ENCODE measurements around the gene RAE1.

The RAE1 gene

DNA sequence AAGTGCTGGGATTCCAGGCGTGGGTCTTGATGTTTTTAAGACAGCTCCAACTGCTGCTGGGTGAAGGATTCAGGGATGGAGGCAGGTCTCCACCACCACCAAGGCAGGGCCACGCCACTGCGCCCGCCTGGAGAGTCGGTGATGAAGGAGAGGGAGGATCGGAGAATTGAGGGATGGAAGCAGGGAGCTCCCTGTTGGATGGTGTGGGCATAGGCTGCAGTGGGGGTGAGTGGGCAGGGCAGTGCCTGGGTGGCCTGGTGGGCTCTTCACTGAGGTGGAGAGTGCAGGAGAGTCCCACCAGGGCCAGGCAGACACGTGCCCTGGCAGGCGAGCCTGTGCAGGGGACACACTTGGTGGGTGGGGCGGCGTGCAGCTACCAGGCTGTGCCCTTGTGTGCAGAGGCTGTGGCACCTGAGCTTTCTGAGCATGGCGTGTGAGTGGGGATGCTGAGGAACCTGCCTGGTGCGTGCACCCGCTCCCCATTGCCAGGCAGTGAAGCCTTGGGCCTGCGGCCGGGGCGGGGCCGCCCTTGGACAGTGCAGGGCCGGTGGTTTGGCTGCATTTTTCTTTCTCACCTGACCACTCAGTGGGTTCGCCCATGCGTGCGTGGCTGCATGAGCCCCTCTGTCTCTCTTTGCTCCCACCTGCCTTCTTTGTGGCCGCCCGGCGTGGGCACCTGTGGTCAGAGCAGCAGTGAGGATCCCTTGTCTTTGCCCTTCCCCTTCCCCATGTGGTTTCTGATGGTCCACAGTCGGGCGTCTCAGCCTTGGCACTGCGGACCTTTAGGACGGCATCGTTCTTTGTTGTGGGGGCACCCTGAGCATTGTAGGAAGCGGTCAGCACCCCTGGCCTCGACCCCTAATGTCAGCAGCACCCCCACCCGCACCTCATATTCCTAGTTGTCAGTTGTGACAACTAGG lies 51.4 kb downstream of the RAE1 start:
- TF ChIP-seq Cebpa-rat (IDR thresholded peaks at IDR 0.05) = no peak
- Histone ChIP-seq H3K9ac (peak overlapping the region; percentile 5 to 100 (median 98); a peak in 18 of 22 replicates), H3K27ac (peak overlapping the region in 9 of 11 experiments; percentile 72 to 98 (median 96); a peak in 17 of 22 replicates), H3K9me3 (replicated peaks in 1 of 11) (no peaks in the 10 kb centered on the region; a peak in 1 of 22 replicates), H3K4me3 (no peak overlapping the region; a peak in 1 of 20 replicates), H3K4me2 (peak overlapping the region; percentile 30 to 100 (median 98); a peak in 21 of 22 replicates), H3K27me3 (no peaks in the 10 kb centered on the region), H4K20me1 (peaks cover 98 to 100% (median 100%) of the 10 kb centered on the region in 11 experiments), H3K4me1 (peaks cover 58 to 100% (median 98%) of the 10 kb centered on the region in 10 experiments), H3K36me3 (peaks cover 74 to 100% (median 99%) of the 10 kb centered on the region in 11 experiments)

DNA sequence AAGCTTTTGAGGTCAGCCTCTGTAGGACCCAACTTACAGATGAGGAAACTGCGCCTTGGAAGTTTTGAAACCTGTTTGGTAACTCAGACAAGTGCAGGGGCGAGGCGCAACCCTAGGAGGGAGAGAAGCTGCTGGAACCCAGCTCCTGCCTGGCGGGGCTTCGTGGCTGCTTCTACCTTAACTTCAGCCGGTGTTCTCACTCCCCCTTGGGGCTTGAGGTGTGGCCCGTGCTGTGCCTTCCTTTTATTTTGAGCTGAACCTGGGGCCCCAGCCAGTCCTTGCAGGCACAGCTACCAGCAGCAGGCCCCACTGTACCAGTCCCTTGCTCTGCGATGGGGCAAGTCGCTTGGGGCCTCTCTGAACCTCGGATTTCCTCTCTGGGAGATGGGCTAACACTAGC lies 52.2 kb downstream of the RAE1 start:
- TF ChIP-seq Cebpa-rat (IDR thresholded peaks at IDR 0.05) = no peak
- Histone ChIP-seq H3K27ac (peak overlapping the region in 9 of 11 experiments; percentile 42 to 97 (median 93); a peak in 14 of 22 replicates), H3K4me2 (peak overlapping the region; percentile 30 to 100 (median 98); a peak in 19 of 22 replicates), H3K9ac (peak overlapping the region in 9 of 11 experiments; percentile 37 to 100 (median 98); a peak in 14 of 22 replicates), H3K27me3 (no peaks in the 10 kb centered on the region), H3K4me1 (peaks cover 50 to 100% (median 98%) of the 10 kb centered on the region in 10 experiments), H4K20me1 (peaks cover 98 to 100% (median 100%) of the 10 kb centered on the region in 11 experiments), H3K4me3 (no peak overlapping the region), H3K36me3 (peaks cover 80 to 100% (median 99%) of the 10 kb centered on the region in 11 experiments), H3K9me3 (replicated peaks in 1 of 11) (no peaks in the 10 kb centered on the region; a peak in 1 of 22 replicates)

DNA sequence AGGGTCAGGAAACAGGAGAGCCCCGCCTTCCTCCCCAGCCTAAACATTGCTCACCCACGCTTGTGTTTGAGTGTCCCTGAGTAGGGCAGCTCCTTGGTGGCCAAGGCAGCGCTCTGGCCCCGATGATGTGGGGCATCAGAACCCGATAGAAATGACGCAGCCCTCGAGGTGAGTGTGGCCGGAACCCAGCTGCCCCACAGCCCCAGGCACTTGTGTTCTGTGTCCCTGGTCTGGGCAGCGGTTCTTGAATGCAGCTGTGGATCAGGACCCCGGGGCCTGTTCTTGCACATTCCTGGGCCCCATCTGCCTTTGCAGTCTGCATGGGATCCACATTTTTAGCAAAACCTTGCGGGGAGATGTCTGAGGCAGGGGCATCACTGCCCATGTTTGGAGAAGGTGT lies 53.0 kb downstream of the RAE1 start:
- H3K27ac ChIP-seq = peak overlapping the region in 9 of 11 experiments; percentile 27 to 97 (median 93); a peak in 12 of 22 replicates
- no peak overlapping the region for H3K4me3 ChIP-seq
- TF ChIP-seq Cebpa-rat (IDR thresholded peaks at IDR 0.05) = no peak
- H4K20me1 ChIP-seq = peaks cover 98 to 100% (median 100%) of the 10 kb centered on the region in 11 experiments
- H3K4me2 ChIP-seq = peak overlapping the region in 8 of 11 experiments; percentile 15 to 100 (median 98); a peak in 14 of 22 replicates
- H3K9ac ChIP-seq = peak overlapping the region; percentile 23 to 99 (median 57); a peak in 12 of 22 replicates
- peaks cover 42 to 100% (median 98%) of the 10 kb centered on the region in 10 experiments for H3K4me1 ChIP-seq
- H3K9me3 ChIP-seq (replicated peaks in 1 of 11) = no peaks in the 10 kb centered on the region; a peak in 1 of 22 replicates
- peaks cover 88 to 100% (median 100%) of the 10 kb centered on the region in 11 experiments for H3K36me3 ChIP-seq
- no peaks in the 10 kb centered on the region for H3K27me3 ChIP-seq

DNA sequence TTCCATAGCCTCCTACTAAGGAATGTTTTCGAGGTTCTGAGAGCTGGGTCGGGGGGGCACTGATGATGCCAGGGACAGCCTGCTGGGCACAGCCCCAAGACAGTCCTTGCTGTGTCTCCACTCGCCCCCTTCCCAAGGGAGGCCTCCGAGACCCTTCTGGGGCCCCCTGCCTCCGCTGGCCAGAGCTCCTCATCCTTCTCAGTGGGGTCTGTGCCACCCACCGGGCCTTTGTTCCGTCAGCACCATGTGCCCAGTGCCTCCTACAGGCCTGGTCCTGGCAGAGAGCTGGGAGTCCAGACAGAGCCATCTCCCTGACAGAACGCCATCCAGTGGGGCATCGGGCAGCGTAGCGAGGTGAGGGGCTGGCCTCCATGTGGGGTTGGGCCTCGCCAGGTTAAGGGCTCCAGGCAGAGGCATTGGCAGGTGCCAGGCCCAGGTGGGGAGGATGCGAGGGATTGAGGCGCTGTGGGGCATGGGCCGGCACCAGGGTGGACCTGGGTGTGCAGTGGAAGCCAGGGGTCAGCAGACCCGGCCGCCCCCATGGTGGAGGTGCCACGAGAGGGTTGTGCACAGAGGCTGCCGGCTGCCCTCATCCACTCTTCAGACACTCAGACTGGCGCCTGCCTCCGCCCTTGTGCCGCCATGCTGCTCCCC lies 53.5 kb downstream of the RAE1 start:
- TF ChIP-seq Cebpa-rat (IDR thresholded peaks at IDR 0.05) = no peak
- Histone ChIP-seq H3K4me1 (peaks cover 37 to 100% (median 97%) of the 10 kb centered on the region in 10 experiments), H3K27ac (peak overlapping the region in 9 of 11 experiments; percentile 27 to 97 (median 93); a peak in 16 of 22 replicates), H3K36me3 (peaks cover 93 to 100% (median 100%) of the 10 kb centered on the region in 11 experiments), H4K20me1 (peaks cover 98 to 100% (median 100%) of the 10 kb centered on the region in 11 experiments), H3K27me3 (no peaks in the 10 kb centered on the region), H3K4me2 (peak overlapping the region in 8 of 11 experiments; percentile 15 to 100 (median 98); a peak in 14 of 22 replicates), H3K9me3 (replicated peaks in 1 of 11) (no peaks in the 10 kb centered on the region; a peak in 1 of 22 replicates), H3K4me3 (no peak overlapping the region), H3K9ac (peak overlapping the region; percentile 23 to 99 (median 54); a peak in 14 of 22 replicates)

DNA sequence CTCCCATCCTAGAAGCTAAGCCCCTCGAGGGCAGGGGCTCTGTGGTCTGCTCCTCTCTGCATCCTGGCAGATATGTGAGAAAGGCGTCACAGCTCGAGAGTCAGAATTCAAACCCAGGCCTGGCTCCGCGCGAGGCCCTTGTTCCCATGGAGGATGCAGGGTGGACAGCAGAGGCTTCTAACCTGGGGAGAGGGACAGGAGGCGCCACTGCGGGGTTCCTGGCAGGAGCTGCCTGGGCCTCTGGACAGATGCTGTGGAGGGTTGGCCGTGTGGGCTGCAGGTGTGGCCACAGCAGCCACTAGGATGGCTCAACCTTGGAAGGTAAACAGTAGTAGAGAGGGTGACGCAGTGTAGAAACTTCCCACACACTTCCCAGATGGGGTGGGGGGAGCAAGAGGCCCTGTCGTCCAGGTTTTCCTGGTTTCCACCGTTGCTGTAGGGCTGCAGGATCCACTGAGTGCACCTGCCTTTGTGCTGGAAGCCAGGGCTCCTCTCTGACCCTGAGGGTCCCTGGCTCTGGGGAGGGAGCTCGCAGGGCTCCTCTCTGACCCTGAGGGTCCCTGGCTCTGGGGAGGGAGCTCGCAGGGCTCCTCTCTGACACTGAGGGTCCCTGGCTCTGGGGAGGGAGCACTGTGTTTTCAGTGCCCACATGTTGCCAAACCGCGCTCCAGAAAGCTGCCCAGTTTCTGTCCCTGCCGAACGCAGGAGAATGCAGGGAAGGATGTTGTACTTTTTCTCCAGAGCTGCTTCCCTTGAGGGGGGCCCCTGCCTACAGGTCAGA lies 54.4 kb downstream of the RAE1 start:
- H4K20me1 ChIP-seq = peaks cover 95 to 100% (median 100%) of the 10 kb centered on the region in 11 experiments
- H3K4me1 ChIP-seq = peaks cover 28 to 100% (median 93%) of the 10 kb centered on the region in 10 experiments
- no peak for TF ChIP-seq Cebpa-rat (IDR thresholded peaks at IDR 0.05)
- H3K36me3 ChIP-seq = peaks cover 96 to 100% (median 100%) of the 10 kb centered on the region in 11 experiments
- H3K9ac ChIP-seq = peak overlapping the region in 8 of 11 experiments; percentile 23 to 99 (median 75); a peak in 13 of 22 replicates
- no peak overlapping the region; a peak in 1 of 20 replicates for H3K4me3 ChIP-seq
- H3K4me2 ChIP-seq = peak overlapping the region in 9 of 11 experiments; percentile 2 to 100 (median 97); a peak in 13 of 22 replicates
- no peaks in the 10 kb centered on the region; a peak in 1 of 22 replicates for H3K9me3 ChIP-seq (replicated peaks in 1 of 11)
- H3K27ac ChIP-seq = peak overlapping the region in 9 of 11 experiments; percentile 27 to 97 (median 93); a peak in 14 of 22 replicates
- no peaks in the 10 kb centered on the region for H3K27me3 ChIP-seq

DNA sequence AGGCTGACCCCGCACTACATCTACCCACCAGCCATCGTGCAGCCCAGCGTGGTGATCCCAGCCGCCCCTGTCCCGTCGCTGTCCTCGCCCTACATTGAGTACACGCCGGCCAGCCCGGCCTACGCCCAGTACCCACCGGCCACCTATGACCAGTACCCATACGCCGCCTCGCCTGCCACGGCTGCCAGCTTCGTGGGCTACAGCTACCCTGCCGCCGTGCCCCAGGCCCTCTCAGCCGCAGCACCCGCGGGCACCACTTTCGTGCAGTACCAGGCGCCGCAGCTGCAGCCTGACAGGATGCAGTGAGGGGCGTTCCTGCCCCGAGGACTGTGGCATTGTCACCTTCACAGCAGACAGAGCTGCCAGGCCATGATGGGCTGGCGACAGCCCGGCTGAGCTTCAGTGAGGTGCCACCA lies 56.5 kb downstream of the RAE1 start:
- H3K9me3 ChIP-seq (replicated peaks in 1 of 11) = no peaks in the 10 kb centered on the region; a peak in 1 of 22 replicates
- no peak overlapping the region for H3K4me3 ChIP-seq
- H3K36me3 ChIP-seq = peaks cover 75 to 84% (median 81%) of the 10 kb centered on the region in 11 experiments
- H3K9ac ChIP-seq = peak overlapping the region in 6 of 11 experiments; percentile 19 to 54 (median 42); a peak in 8 of 22 replicates
- peak overlapping the region in 6 of 11 experiments; percentile 16 to 77 (median 50); a peak in 8 of 22 replicates for H3K27ac ChIP-seq
- peaks cover 74 to 94% (median 87%) of the 10 kb centered on the region in 11 experiments for H4K20me1 ChIP-seq
- H3K27me3 ChIP-seq = no peaks in the 10 kb centered on the region
- TF ChIP-seq Cebpa-rat (IDR thresholded peaks at IDR 0.05) = no peak
- H3K4me2 ChIP-seq = peak overlapping the region in 8 of 11 experiments; percentile 7 to 36 (median 20); a peak in 10 of 22 replicates
- peaks cover 18 to 100% (median 90%) of the 10 kb centered on the region in 10 experiments for H3K4me1 ChIP-seq

DNA sequence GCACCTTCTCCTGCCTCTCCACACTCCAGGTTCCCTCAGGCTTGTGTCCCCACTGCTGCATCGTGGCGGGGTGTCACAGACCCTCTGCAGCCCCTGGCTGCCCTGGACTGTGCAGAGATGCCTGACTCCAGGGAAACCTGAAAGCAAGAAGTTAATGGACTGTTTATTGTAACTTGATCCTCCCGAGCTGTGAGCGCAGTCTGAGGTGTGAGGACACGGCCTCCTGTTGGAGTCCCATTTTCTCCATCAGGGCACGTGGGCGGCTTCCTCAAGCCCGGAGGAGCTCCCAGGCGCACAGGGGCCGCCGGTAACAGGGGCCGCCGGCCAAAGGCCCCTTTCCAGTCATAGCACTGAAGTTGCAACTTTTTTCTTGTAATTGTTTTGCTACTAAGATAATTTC lies 57.1 kb downstream of the RAE1 start:
- Histone ChIP-seq H3K4me3 (no peak overlapping the region), H3K9ac (peak overlapping the region in 7 of 11 experiments; percentile 19 to 54 (median 40); a peak in 13 of 22 replicates), H3K36me3 (peaks cover 69 to 79% (median 75%) of the 10 kb centered on the region in 11 experiments), H3K27ac (peak overlapping the region in 8 of 11 experiments; percentile 43 to 77 (median 52); a peak in 13 of 22 replicates), H4K20me1 (peaks cover 68 to 88% (median 81%) of the 10 kb centered on the region in 11 experiments), H3K27me3 (no peaks in the 10 kb centered on the region), H3K4me2 (peak overlapping the region in 8 of 11 experiments; percentile 8 to 36 (median 26); a peak in 9 of 22 replicates), H3K4me1 (peaks cover 12 to 99% (median 88%) of the 10 kb centered on the region in 10 experiments), H3K9me3 (replicated peaks in 1 of 11) (no peaks in the 10 kb centered on the region; a peak in 1 of 22 replicates)
- TF ChIP-seq Cebpa-rat (IDR thresholded peaks at IDR 0.05) = no peak

All from BLaER1 treated with 17β-estradiol and CSF1 and Interleukin-3, amounts not matched to agents 10 nM and 100 nM (cell line).